Keratinocyte (primary cell): Measurements from ENCODE around the gene SS18L1. TPM values are rescaled to one million over a fixed set of nuclear protein-coding genes. Genes with fewer than 3 reads are reported as not detected.

ENCODE experiments used
- DNase-seq: peaks from one replicate; pipeline ENCODE4 v3.0.0-alpha.2; 2011; ENCODE audit warnings: low read depth, missing footprints, low spot score
- FAIRE-seq: peaks from 2 replicates; lab custom pipeline; 2011; peaks lifted over from hg19 to GRCh38; lab: Jason Lieb, UNC
- H2AFZ ChIP-seq: 2 replicates; pipeline ENCODE4 v1.6.0; 2012; ENCODE audit warnings: low read length, control low read depth, inconsistent platforms; ENCODE audit not compliant: control insufficient read depth
- H3K27ac ChIP-seq: 2 replicates; pipeline ENCODE4 v1.5.1; 2011; ENCODE audit warnings: low read length; ENCODE audit not compliant: control insufficient read depth, insufficient read depth
- H3K27me3 ChIP-seq: 3 replicates; pipeline ENCODE4 v1.6.0; 2011; ENCODE audit warnings: low read length; ENCODE audit not compliant: control insufficient read depth, insufficient read depth; ENCODE audit errors: extremely low read depth
- H3K36me3 ChIP-seq, 2 experiments: 2 replicates in 1 of 2; 3 replicates in 1 of 2; pipeline ENCODE4 v1.5.1; 2011; ENCODE audit warnings: low read length in 2 of 2, mild to moderate bottlenecking in 1 of 2; ENCODE audit not compliant: control insufficient read depth in 2 of 2, insufficient read depth in 2 of 2; ENCODE audit errors: extremely low read depth in 1 of 2
- H3K4me1 ChIP-seq: 3 replicates; pipeline ENCODE4 v1.5.1; 2011; ENCODE audit warnings: low read length; ENCODE audit not compliant: control insufficient read depth, insufficient read depth; ENCODE audit errors: extremely low read depth
- H3K4me2 ChIP-seq: 3 replicates; pipeline ENCODE4 v1.6.0; 2011; ENCODE audit warnings: low read depth, low read length; ENCODE audit not compliant: control insufficient read depth, insufficient read depth; ENCODE audit errors: extremely low read depth
- H3K4me3 ChIP-seq, 3 experiments: fragments of 200-600 bp in 1 of 3; sonication (generic) in 1 of 3; 2 replicates in 2 of 3; 3 replicates in 1 of 3; pipeline ENCODE4 v1.5.1; 2011 to 2016; ENCODE audit warnings: low read length in 3 of 3, mild to moderate bottlenecking in 3 of 3, control low read depth in 2 of 3, inconsistent platforms in 1 of 3, low read depth in 1 of 3, mixed read lengths in 1 of 3, mixed run types in 1 of 3, moderate library complexity in 1 of 3; ENCODE audit not compliant: control insufficient read depth in 2 of 3, insufficient read depth in 2 of 3; ENCODE audit errors: extremely low read depth in 1 of 3
- H3K79me2 ChIP-seq: 2 replicates; pipeline ENCODE4 v1.6.0; 2012; ENCODE audit warnings: low read length; ENCODE audit not compliant: control insufficient read depth, insufficient read depth
- H3K9ac ChIP-seq: 3 replicates; pipeline ENCODE4 v1.6.0; 2011; ENCODE audit warnings: low read length; ENCODE audit not compliant: control insufficient read depth, insufficient read depth; ENCODE audit errors: extremely low read depth
- H3K9me1 ChIP-seq: 3 replicates; pipeline ENCODE4 v1.6.0; 2011; ENCODE audit warnings: low read length; ENCODE audit not compliant: control insufficient read depth, insufficient read depth; ENCODE audit errors: extremely low read depth
- H3K9me3 ChIP-seq: 2 replicates; pipeline ENCODE4 v1.5.1; 2012; ENCODE audit warnings: low read depth, low read length; ENCODE audit not compliant: control insufficient read depth
- H4K20me1 ChIP-seq: 3 replicates; pipeline ENCODE4 v1.6.0; 2011; ENCODE audit warnings: low read length; ENCODE audit not compliant: control insufficient read depth, insufficient read depth; ENCODE audit errors: extremely low read depth
- EZH2 ChIP-seq: IDR thresholded peaks from one replicate; pipeline ENCODE4 v1.6.1; 2012; ENCODE audit warnings: inconsistent platforms, mild to moderate bottlenecking, low read length, moderate library complexity
- dilution Hi-C: fragments of 300-500 bp; cut with MboI; formaldehyde crosslinking; loops from one replicate; pipeline ENCODE4 v1.7.0; 2020; ENCODE audit warnings: low sequenced_read_pairs; ENCODE audit not compliant: extremely low pct_ligation_motif_present
- polyA plus RNA-seq, 5 experiments: library from polyadenylated mRNA; depleted of rRNA in 3 of 5; stranded (reverse) in 3 of 5; stranded (forward) in 1 of 5; unstranded in 1 of 5; fragments of >200 nt; gene quantifications; 1 replicate in 1 of 5; 2 replicates in 3 of 5; 3 replicates in 1 of 5; pipeline versions ENCODE4 v1.2.1 to v1.2.3, GENCODE V29; 2011 to 2012; ENCODE audit warnings: missing spikeins in 2 of 5, low read depth in 1 of 5, low replicate concordance in 1 of 5
- TF ChIP-seq, protein P1 (sequence below), 3 experiments: IDR thresholded peaks in 1 of 3; conservative IDR thresholded peaks in 1 of 3; optimal IDR thresholded peaks in 1 of 3; 2 replicates in 2 of 3; 3 replicates in 1 of 3; pipeline versions ENCODE3 to v1.5.1; 2011; ENCODE audit warnings: low read length in 3 of 3, mild to moderate bottlenecking in 3 of 3, moderate library complexity in 2 of 3, control low read depth in 1 of 3, inconsistent platforms in 1 of 3; ENCODE audit not compliant: insufficient read depth in 2 of 3; ENCODE audit errors: extremely low read depth in 1 of 3

Gene SS18L1
- polyA plus RNA-seq, 1 donor (not counting 4 experiments of a cell fraction or from before 2014, with no cell fraction given) = 9.4 TPM

DNA sequence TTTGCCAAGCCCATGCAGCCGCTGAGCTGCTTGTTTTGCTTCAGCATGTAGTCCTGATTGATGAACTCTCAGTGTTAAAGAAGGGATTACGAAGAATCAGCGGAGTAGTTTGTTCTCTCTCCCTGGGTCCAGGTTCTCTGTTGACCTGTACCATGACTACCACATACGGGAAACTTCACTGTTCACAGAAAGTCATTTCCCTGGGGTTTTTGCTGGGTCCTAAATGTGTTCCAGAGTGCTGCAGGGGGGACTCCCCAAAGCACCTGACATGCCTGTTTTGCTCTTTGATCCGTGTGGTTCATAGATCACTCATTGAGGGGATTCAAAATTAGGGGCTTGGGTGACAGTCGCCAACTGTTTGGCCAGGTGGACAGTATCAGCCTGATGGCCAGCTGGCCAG, 15.8 kb upstream of the SS18L1 start:
- H3K36me3 ChIP-seq = peaks cover 44 to 60% of the 10 kb centered on the region in 2 experiments
- H4K20me1 ChIP-seq = peaks cover 14% of the 10 kb centered on the region
- no peaks in the 10 kb centered on the region for H3K9me3 ChIP-seq
- H3K4me1 ChIP-seq = peaks cover 8% of the 10 kb centered on the region
- no peak overlapping the region for H3K4me3 ChIP-seq
- H3K9me1 ChIP-seq = no peaks in the 10 kb centered on the region
- H3K9ac ChIP-seq = no peak overlapping the region
- FAIRE-seq = no peak
- dilution Hi-C loops = no loop called here
- H3K27me3 ChIP-seq = no peaks in the 10 kb centered on the region
- TF ChIP-seq, protein P1, sequence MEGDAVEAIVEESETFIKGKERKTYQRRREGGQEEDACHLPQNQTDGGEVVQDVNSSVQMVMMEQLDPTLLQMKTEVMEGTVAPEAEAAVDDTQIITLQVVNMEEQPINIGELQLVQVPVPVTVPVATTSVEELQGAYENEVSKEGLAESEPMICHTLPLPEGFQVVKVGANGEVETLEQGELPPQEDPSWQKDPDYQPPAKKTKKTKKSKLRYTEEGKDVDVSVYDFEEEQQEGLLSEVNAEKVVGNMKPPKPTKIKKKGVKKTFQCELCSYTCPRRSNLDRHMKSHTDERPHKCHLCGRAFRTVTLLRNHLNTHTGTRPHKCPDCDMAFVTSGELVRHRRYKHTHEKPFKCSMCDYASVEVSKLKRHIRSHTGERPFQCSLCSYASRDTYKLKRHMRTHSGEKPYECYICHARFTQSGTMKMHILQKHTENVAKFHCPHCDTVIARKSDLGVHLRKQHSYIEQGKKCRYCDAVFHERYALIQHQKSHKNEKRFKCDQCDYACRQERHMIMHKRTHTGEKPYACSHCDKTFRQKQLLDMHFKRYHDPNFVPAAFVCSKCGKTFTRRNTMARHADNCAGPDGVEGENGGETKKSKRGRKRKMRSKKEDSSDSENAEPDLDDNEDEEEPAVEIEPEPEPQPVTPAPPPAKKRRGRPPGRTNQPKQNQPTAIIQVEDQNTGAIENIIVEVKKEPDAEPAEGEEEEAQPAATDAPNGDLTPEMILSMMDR (optimal IDR thresholded peaks at IDR 0.05 in 1 of 3, IDR thresholded peaks at IDR 0.05 in 1 of 3, conservative IDR thresholded peaks at IDR 0.05 in 1 of 3; ENCODE audit: extremely low read depth in 1 of 3, insufficient read depth in 2 of 3, low read length in 3 of 3) = no peak
- no peak for TF ChIP-seq EZH2
- H3K4me2 ChIP-seq = no peak overlapping the region
- no peak for DNase-seq
- H3K79me2 ChIP-seq = peaks cover 17% of the 10 kb centered on the region
- no peak overlapping the region for H3K27ac ChIP-seq
- no peak overlapping the region for H2AFZ ChIP-seq

DNA sequence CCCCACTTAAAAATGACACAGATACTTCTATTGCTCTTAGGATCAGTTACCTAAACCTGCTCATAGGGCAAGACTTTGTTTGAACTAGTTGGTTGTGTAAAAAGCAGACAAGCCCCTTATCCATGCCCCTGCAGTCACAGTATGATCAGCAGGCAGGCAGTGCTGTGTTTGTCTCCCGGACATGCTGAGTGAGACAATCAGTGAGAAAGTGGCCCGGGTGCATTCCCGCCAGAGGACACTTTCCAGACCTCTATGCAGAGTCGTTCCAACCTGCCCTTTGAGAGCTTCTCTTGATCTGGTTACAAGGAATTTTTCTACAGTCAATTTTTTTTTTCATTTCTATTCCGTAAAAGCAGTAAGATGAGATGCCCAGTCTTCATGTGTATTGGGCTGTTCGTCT, 15.1 kb upstream of the SS18L1 start:
- Histone ChIP-seq H3K27ac (no peak overlapping the region), H3K27me3 (no peaks in the 10 kb centered on the region), H4K20me1 (peaks cover 12% of the 10 kb centered on the region), H3K79me2 (peaks cover 14% of the 10 kb centered on the region), H3K9me1 (no peaks in the 10 kb centered on the region), H3K4me3 (no peak overlapping the region), H3K9me3 (no peaks in the 10 kb centered on the region), H3K36me3 (peaks cover 44 to 60% of the 10 kb centered on the region in 2 experiments), H3K9ac (no peak overlapping the region), H2AFZ (no peak overlapping the region), H3K4me2 (no peak overlapping the region), H3K4me1 (peaks cover 4% of the 10 kb centered on the region)
- FAIRE-seq (no peak), DNase-seq (no peak)
- TF ChIP-seq EZH2 = no peak
- TF ChIP-seq, protein P1 (optimal IDR thresholded peaks at IDR 0.05 in 1 of 3, IDR thresholded peaks at IDR 0.05 in 1 of 3, conservative IDR thresholded peaks at IDR 0.05 in 1 of 3; ENCODE audit: extremely low read depth in 1 of 3, insufficient read depth in 2 of 3, low read length in 3 of 3) = no peak
- dilution Hi-C loops = no loop called here
